ENCODE measurements around the gene NCDN.

The NCDN gene

GRCh38 chr1:35555601-35556477 is 1.8 kb upstream of the NCDN start:
- no peak for DNase-seq

DNA sequence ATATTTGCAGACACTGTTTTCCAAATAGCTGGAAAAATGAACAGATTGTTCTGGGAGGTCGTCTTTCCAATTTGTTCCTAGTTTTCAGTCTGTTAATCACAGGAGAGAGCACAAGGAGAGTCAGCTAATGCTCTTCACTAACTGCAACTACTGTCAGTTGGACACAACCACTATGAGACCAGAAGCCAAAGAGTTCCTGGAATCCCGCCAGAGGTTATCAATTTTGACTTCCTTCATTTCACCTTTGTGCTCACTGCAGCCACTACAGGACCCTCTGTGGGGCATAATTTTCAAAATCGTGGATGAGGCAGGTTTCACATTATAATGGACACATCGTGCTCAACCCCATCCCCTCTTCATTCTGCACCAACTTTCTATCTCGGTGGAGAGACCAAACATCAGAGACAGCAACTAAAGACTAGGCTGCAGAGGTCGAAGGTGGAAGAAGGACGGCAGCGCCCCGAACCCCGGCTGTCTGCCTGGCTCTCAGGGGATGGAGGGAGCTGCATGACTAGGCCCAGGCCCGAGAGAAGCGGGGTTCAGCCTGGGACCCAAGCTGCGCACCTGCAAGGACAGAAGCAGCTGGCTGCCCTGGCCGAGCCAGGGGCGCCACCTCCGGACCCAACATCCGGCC is 998 bp upstream of the NCDN start:
- no peak for DNase-seq

DNA sequence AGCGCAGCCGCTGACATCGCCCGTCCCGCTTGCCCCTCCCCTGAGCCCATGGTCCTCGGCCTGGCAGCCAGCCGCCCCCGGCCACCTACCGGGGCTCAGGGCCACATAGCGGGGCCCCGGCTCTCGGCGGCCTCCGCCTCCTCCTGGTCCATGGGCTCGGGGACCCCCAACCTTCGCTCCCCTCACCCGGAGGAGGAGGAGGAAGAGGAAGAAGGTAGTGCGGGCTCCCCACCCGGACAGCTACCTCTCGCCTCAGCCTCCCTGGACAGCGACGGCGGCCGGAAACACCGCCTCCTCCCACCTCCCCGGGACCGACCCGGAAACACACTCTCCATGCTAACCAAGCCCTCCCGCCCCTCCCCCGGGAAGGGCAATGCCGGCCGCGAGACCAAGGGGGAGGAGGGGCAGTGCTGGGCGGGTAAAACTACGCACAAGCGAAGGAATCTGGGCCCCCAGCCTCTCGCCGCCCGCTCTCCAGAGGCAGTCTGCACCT is 435 bp upstream of the NCDN start, which contains the start of gene KIAA0319L:
KIAA0319L (minus strand) TSS at position 286 of the 493 bp plus-strand sequence. CDS start 2,912 bp downstream, outside the sequence.
- no peak for DNase-seq

DNA sequence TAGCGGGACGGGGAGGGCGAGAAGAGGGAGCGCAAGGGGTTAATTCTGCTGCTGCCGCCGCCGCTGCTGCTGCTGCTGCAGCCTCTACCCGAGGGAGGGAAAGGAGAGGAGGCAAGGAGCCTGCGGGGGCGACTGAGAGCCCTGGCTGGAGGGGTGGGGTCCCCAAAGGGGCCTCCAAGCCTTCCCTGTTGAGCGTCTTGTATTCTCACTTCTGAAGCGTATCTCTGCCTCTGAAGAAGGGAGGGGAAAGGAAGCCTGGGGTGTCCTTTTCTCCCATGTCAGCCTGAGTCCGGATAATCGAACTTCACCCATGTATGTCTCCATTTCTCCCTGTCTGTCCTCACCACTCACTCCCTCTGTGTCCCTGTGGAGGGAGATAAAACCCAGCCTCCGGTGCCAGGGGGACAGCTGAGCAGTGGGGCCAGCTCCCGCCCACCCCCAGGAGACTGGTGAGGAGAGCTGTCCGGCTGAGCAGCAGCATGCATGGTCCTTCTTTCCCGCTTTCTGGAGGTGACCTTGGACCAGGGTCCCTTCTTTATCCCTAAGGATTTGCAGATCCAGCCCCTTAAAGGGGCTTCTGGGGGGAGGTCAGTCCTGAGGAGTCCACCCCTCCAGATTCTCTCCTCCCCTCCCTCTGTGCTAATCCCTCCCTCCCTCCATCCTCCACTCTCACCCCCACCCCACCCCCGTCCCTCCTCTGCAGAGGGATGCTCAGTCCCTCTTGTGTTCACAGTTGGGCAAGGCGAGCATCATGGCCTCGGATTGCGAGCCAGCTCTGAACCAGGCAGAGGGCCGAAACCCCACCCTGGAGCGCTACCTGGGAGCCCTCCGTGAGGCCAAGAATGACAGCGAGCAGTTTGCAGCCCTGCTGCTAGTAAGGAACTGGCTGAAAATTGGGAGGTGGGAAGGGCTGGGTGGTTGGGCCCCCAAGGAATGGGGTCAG is 1.0 kb downstream of the NCDN start:
- no peak for DNase-seq

DNA sequence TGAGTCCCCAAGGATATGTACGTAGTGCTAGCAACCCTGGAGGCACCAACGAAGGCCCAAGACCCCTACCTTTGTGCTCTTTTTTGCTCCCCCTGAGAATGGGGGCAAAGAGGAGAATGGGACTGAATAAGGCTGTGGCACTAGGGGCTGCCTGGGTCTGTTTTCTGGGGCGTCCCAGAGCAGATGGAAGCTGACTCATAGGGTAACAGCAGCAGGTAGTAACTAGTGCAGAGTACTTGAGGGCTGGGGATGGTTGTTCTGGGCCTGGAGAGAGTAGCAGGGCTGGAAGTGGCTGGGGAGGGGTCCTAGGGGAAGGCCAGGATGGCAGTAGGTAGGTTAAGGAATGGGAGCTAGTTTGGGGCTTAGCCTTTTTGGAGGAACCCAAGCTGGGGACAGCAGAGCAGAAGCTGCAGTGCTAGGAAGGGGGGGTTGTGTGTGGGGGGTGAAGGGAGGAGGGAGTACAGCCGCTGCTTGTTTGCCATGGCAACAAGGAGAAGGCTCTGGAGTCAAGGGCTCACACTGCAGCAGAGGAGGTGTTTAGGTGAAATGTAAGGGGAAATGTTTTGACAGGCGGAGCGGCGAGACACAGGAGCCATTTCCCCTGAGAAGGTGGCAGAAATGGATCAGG is 1.8 kb downstream of the NCDN start:
- DNase-seq = no peak

GRCh38 chr1:35560256-35561225 is 2.9 kb downstream of the NCDN start:
- no peak for DNase-seq

DNA sequence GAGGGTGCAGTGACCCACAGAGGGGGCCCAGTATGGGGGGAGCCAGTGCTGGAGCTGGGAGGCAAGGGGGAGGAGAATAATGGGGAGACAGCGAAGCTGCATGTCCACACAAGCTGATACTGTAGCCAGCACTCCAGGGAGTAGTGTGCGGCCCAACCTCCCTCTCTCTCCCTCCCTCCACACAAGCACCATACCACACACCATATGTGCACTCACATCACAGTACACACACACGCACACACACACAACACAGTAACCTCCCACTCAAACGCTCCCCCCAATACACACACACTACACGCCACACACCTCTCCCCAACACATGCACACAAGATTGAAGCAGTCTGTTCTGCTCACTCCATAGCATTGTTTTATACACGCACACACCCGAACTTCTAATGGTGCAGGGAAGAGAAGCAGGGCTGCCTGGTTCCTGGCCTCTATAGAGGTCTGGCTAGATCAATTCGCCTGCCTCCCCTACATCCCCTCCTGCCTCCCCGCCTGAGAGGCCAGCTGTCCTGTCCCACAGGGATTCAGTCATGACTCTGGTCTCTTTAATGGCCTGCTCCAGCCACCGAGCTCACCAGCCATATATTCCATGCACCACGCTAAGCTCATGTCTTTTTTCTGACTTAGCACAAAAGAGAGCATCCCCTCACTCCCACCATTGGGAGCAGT is 3.8 kb downstream of the NCDN start:
- no peak for DNase-seq

DNA sequence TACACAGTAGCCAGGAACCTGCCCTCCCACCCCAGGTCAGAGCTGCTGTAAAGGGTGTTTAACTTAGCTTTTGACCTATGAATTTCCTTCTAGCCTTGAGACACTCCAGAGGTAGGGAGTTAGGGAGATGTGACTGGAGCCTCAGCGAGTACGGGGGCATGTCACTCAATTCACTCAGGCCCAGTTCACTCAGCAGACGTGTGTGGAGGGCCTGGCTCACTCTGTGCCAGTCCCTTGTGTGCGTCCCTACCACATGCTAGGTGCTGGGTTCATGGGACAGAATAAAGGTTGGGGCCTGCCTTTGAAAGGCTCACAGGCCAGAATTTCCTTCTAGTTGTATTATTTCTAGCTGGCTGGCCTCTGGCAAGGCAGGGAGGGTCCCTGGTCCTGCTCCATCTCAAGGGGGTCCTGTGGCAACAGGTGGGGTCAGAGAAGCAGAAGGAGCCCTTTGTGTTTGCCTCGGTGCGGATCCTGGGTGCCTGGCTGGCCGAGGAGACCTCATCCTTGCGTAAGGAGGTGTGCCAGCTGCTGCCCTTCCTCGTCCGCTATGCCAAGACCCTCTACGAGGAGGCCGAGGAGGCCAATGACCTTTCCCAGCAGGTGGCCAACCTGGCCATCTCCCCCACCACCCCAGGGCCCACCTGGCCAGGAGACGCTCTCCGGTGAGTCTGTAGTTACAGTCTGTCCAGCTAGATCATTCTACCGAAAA is 4.5 kb downstream of the NCDN start:
- DNase-seq = no peak

DNA sequence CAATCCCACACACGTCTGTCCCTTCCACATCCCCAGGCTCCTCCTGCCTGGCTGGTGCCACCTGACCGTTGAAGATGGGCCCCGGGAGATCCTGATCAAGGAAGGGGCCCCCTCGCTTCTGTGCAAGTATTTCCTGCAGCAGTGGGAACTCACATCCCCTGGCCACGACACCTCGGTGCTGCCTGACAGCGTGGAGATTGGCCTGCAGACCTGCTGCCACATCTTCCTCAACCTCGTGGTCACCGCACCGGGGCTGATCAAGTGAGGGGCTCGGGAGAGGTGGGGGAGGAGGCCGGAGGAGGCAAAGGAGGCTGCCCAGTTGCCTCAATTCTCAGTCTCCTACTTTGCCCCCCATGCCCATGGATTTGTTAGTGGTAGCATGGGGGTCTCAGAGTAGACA is 5.6 kb downstream of the NCDN start:
- DNase-seq = peak; percentile 20

- peak; percentile 92 for DNase-seq
Measured at GRCh38 chr1:35564037-35564883, 6.7 kb downstream of the NCDN start.

DNA sequence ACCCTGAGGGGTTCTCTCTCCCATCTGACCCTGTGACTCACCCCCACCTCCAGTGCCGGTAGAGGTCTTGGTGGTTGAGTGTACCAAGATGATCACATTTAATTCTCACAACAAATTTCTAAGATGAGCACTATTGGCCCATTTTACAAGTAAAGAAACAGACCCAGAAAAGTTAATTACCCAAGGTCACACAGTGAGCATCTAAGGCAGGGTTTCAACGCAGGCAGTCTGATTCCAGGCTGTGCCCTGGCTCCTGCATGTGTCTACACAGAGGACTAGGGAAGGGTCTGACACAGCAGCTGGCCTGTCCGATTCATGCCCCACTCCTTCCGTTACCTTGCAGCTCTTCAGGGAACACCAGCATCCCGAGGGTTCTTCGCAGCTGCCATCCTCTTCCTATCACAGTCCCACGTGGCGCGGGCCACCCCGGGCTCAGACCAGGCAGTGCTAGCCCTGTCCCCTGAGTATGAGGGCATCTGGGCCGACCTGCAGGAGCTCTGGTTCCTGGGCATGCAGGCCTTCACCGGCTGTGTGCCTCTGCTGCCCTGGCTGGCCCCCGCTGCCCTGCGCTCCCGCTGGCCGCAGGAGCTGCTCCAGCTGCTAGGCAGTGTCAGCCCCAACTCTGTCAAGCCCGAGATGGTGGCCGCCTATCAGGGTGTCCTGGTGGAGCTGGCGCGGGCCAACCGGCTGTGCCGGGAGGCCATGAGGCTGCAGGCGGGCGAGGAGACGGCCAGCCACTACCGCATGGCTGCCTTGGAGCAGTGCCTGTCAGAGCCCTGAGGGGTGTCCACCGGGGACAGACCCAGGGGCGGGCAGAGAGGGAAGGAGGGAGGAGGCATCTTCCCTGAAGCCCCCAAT is 7.5 kb downstream of the NCDN start:
- DNase-seq = no peak

DNA sequence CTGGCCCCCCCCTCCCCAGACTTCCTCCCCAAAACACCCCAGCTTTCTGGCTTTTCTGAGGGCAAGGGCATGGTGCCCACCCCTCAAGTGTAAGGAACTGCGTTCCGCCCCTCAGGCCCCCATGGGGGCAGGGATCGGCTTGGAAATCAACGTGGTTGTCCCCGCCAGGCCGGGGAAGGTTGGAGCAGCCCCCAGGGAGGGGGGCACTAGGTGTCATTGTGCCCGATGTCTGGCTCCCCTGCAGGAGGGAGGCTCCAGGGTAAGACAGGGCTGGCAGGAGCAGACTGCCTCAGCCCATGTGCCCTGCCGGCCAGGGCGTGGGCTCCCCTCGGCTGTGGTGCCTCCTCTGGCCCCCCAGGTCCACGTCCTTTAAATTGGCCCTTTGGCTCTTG is 8.1 kb downstream of the NCDN start:
- no peak for DNase-seq

DNA sequence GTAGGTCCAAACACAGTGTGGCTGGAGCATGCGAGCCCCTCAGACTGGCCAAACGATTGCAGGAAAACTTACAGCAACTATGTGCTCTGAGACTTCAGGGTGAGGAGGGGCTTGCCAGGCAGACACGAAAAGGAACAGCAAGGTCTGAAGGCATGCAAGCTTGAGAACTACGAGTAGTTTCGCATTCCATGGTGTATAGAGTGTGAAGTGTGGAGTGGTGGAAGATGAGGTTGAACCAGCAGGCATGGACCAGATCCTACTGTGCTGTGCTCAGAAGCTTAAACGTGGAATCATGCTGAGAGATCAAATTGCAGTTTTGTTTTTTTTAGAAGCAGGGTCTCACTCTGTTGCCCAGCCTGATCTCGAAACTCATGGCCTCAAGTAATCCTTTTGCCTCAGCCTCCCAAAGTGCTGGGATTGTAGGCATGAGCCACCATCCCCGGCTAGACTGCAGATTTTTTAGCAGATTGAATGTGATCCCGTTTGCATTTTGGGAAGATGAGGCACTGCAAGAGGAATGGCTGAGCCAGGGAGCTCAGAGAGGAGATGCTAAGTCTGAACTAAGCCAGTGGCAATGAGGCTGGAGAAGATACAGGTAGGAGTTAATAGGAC is 10.5 kb downstream of the NCDN start:
- DNase-seq = no peak

- peak; percentile 82 for DNase-seq
Measured at GRCh38 chr1:35568975-35569395, 11.4 kb downstream of the NCDN start.

DNA sequence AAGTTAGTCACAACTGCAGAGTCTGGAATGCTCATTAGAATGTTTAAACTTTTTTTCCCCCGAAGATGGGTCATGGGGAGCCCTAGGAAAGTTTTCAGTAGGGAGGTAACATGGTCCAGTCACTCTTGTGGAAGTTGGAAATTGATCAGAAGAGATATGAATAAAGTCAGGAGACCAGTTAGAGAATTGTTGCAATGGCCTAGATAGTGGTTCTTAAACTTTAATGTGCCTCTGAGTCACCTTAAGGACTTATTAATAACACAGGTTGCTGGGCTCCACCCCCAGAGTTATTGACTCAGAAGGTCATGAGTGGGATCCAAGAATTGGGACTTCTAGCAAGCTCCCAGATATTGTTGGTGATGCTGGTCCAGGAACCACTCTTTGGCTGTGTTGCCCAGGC is 12.3 kb downstream of the NCDN start:
- DNase-seq = no peak

GRCh38 chr1:35570589-35571137 is 13.1 kb downstream of the NCDN start:
- DNase-seq = no peak

- no peak for DNase-seq
Measured at GRCh38 chr1:35571263-35571662, 13.7 kb downstream of the NCDN start.
